Right renal cortex interstitium (tissue), 3 donors: ENCODE measurements around the gene MROH7. TPM values are rescaled to one million over a fixed set of nuclear protein-coding genes. Genes with fewer than 3 reads are reported as not detected.

Experiments
- polyA plus RNA-seq, 3 donors: library from polyadenylated mRNA; unstranded; fragments of 120-200 nt; gene quantifications; one replicate each; pipeline ENCODE4 v1.2.1, GENCODE V29; 2013; ENCODE audit not compliant: insufficient read length in 3 of 3

MROH7 gene
- polyA plus RNA-seq, 3 donors: 2.9 to 4.1 (median 4.0) TPM

Other genes starting within 250 kb of the MROH7 start
- 100 to 1,000 TPM; 103 to 110 (median 105) TPM for gene SSBP3, start 235.4 kb upstream of the MROH7 start, polyA plus RNA-seq
- gene ACOT11, start 93.6 kb upstream of the MROH7 start, polyA plus RNA-seq: 1 to 10 TPM; 8.8 to 9.9 (median 8.8) TPM
- gene FAM151A, start 18.3 kb upstream of the MROH7 start, polyA plus RNA-seq: 10 to 100 TPM; 21.0 to 39.1 (median 24.2) TPM
- 10 to 100 TPM; 33.8 to 35.6 (median 34.6) TPM for gene TTC4, start 74.1 kb downstream of the MROH7 start, polyA plus RNA-seq
- 10 to 100 TPM in 2 of 3 donors, 1 to 10 TPM in 1; 9.9 to 11.0 (median 10.3) TPM for gene PARS2, start 122.7 kb downstream of the MROH7 start, polyA plus RNA-seq
- gene TTC22, start 159.5 kb downstream of the MROH7 start, polyA plus RNA-seq: 1 to 10 TPM; 5.0 to 5.8 (median 5.4) TPM
- 10 to 100 TPM; 73.8 to 99.7 (median 80.2) TPM for gene DHCR24, start 245.4 kb downstream of the MROH7 start, polyA plus RNA-seq